ENCODE data around the gene VAMP1.
"Not testable (repeated sequence)": the region's sequence is repeated elsewhere in the genome, so short reads cannot be mapped to it uniquely, and the experiment has no call there.

DNA sequence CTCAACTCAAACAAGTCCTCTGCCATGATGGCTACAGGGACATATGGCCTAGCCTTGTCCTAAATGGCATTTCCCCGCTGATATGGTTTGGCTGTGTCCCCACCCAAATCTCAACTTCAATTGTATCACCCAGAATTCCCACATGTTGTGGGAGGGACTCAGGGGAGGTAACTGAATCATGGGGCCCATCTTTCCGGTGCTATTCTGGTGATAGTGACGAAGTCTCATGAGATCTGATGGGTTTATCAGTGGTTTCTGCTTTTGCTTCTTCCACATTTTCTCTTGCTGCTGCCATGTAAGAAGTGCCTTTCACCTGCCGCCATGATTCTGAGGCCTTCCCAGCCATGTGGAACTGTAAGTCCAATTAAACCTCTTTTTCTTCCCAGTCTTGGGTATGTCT, 3.7 kb downstream of the VAMP1 start:
- TF ChIP-seq ZNF747 (tag by site-specific recombination; IDR thresholded peaks at IDR 0.05); ZNF830 (tag by site-specific recombination; IDR thresholded peaks at IDR 0.05; ENCODE audit: low read depth); ZNF324 (tag by site-specific recombination; IDR thresholded peaks at IDR 0.05); ZNF138 (tag by site-specific recombination; IDR thresholded peaks at IDR 0.05; ENCODE audit: borderline replicate concordance); KLF16 (tag by site-specific recombination; IDR thresholded peaks at IDR 0.05); ZNF791 (tag by site-specific recombination; IDR thresholded peaks at IDR 0.05); YY1 (tag by site-specific recombination; IDR thresholded peaks at IDR 0.05); GLI4 (tag by site-specific recombination; IDR thresholded peaks at IDR 0.05); ZNF223 (tag by site-specific recombination; IDR thresholded peaks at IDR 0.05); CTCF (tag by site-specific recombination; IDR thresholded peaks at IDR 0.05); ZNF121 (tag by site-specific recombination; IDR thresholded peaks at IDR 0.05); ATF2 (tag by site-specific recombination; IDR thresholded peaks at IDR 0.05; ENCODE audit: low read depth); ZNF350 (tag by site-specific recombination; IDR thresholded peaks at IDR 0.05): not testable (repeated sequence)
- TF ChIP-seq, protein P1, sequence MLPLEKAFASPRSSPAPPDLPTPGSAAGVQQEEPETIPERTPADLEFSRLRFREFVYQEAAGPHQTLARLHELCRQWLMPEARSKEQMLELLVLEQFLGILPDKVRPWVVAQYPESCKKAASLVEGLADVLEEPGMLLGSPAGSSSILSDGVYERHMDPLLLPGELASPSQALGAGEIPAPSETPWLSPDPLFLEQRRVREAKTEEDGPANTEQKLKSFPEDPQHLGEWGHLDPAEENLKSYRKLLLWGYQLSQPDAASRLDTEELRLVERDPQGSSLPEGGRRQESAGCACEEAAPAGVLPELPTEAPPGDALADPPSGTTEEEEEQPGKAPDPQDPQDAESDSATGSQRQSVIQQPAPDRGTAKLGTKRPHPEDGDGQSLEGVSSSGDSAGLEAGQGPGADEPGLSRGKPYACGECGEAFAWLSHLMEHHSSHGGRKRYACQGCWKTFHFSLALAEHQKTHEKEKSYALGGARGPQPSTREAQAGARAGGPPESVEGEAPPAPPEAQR (tag by site-specific recombination; IDR thresholded peaks at IDR 0.05), result not testable (repeated sequence)
